GM12878 (cell line): ENCODE results near the gene WDR72.

Experiments used
- TF ChIP-seq, protein P1 (sequence below), 3 experiments: IDR thresholded peaks in 2 of 3; conservative IDR thresholded peaks in 1 of 3; 2 replicates each; pipeline ENCODE4 v1.5.1; 2011; ENCODE audit warnings: low read depth in 3 of 3, low read length in 3 of 3, mild to moderate bottlenecking in 3 of 3, control low read depth in 2 of 3, moderate library complexity in 2 of 3, inconsistent platforms in 1 of 3, mixed read lengths in 1 of 3; ENCODE audit not compliant: control insufficient read depth in 2 of 3, insufficient read depth in 1 of 3; ENCODE audit errors: extremely low read depth in 1 of 3
- TF ChIP-seq, protein P2 (sequence below): IDR thresholded peaks from 2 replicates; pipeline ENCODE4 v1.6.1; 2012; ENCODE audit warnings: low read depth, low read length, improper control_type of control experiment

- TF ChIP-seq, protein P1, sequence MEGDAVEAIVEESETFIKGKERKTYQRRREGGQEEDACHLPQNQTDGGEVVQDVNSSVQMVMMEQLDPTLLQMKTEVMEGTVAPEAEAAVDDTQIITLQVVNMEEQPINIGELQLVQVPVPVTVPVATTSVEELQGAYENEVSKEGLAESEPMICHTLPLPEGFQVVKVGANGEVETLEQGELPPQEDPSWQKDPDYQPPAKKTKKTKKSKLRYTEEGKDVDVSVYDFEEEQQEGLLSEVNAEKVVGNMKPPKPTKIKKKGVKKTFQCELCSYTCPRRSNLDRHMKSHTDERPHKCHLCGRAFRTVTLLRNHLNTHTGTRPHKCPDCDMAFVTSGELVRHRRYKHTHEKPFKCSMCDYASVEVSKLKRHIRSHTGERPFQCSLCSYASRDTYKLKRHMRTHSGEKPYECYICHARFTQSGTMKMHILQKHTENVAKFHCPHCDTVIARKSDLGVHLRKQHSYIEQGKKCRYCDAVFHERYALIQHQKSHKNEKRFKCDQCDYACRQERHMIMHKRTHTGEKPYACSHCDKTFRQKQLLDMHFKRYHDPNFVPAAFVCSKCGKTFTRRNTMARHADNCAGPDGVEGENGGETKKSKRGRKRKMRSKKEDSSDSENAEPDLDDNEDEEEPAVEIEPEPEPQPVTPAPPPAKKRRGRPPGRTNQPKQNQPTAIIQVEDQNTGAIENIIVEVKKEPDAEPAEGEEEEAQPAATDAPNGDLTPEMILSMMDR (IDR thresholded peaks at IDR 0.05 in 2 of 3, conservative IDR thresholded peaks at IDR 0.05 in 1 of 3; ENCODE audit: control insufficient read depth in 2 of 3, extremely low read depth in 1 of 3, insufficient read depth in 1 of 3, low read depth in 3 of 3, low read length in 3 of 3): no peak
- TF ChIP-seq, protein P2, sequence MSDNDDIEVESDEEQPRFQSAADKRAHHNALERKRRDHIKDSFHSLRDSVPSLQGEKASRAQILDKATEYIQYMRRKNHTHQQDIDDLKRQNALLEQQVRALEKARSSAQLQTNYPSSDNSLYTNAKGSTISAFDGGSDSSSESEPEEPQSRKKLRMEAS: no peak
Measured at GRCh38 chr15:53590380-53590779, 169.1 kb downstream of the WDR72 start.
